ENCODE measurements around the gene GYPE.
"Not testable (repeated sequence)": the region's sequence is repeated elsewhere in the genome, so short reads cannot be mapped to it uniquely, and the experiment has no call there.

- not testable (repeated sequence) for TF ChIP-seq CTCF (conservative IDR thresholded peaks at IDR 0.05); ZFX (IDR thresholded peaks at IDR 0.05)
Observed at GRCh38 chr4:143830576-143830975, 74.8 kb downstream of the GYPE start.

Data from C4-2B (cell line).